ENCODE results near the gene MSGN1.

- TF ChIP-seq, protein P1, sequence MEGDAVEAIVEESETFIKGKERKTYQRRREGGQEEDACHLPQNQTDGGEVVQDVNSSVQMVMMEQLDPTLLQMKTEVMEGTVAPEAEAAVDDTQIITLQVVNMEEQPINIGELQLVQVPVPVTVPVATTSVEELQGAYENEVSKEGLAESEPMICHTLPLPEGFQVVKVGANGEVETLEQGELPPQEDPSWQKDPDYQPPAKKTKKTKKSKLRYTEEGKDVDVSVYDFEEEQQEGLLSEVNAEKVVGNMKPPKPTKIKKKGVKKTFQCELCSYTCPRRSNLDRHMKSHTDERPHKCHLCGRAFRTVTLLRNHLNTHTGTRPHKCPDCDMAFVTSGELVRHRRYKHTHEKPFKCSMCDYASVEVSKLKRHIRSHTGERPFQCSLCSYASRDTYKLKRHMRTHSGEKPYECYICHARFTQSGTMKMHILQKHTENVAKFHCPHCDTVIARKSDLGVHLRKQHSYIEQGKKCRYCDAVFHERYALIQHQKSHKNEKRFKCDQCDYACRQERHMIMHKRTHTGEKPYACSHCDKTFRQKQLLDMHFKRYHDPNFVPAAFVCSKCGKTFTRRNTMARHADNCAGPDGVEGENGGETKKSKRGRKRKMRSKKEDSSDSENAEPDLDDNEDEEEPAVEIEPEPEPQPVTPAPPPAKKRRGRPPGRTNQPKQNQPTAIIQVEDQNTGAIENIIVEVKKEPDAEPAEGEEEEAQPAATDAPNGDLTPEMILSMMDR (conservative IDR thresholded peaks at IDR 0.05; ENCODE audit: low read length): no peak
- TF ChIP-seq EZH2phosphoT487 (IDR thresholded peaks at IDR 0.05; ENCODE audit: borderline replicate concordance, low read depth, low read length): no peak
Observed at GRCh38 chr2:17790536-17790935, 25.7 kb upstream of the MSGN1 start.

All from OCI-LY7 (cell line).